ENCODE results near the gene OAF.

DNA sequence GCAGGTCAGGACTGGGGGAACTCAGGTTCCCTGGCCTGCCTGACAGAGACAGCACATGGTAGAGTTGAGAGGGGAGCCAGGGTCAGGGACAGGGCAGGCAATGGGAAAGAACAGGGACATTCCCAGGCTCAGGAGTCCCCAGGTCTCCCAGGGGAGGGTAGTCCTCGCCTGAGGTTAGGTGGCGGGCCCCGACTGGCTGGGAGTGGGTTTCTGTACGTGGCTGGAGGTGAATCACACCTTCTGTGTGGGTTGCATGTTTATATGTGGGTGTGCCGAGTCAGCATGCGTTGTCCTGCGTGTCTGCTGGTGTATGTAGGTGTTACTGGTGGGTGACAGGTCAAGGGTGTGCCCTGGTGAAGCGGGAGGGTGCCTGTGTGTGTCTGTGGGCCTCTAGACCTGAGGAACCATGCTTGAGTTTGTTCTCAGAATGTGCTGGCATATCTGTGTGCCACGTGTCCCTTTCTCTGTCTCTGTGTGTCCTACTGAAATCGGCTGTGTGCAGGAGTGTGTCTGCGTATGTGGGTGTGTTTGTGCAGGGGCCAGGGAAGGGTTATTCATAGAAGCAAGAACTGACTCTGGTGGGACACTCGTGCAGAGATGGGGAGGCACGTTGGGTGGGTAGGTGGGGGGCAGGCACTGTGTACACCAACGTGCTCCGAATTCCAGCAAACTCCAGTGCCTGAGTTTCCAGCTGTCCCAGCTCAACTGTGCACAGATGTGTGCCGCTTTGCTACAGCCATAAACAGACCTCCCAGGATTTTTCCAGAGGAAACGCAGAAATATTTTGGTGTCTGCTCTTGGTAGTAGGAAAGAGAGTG lies 23.8 kb upstream of the OAF start:
- TF ChIP-seq, protein P1, sequence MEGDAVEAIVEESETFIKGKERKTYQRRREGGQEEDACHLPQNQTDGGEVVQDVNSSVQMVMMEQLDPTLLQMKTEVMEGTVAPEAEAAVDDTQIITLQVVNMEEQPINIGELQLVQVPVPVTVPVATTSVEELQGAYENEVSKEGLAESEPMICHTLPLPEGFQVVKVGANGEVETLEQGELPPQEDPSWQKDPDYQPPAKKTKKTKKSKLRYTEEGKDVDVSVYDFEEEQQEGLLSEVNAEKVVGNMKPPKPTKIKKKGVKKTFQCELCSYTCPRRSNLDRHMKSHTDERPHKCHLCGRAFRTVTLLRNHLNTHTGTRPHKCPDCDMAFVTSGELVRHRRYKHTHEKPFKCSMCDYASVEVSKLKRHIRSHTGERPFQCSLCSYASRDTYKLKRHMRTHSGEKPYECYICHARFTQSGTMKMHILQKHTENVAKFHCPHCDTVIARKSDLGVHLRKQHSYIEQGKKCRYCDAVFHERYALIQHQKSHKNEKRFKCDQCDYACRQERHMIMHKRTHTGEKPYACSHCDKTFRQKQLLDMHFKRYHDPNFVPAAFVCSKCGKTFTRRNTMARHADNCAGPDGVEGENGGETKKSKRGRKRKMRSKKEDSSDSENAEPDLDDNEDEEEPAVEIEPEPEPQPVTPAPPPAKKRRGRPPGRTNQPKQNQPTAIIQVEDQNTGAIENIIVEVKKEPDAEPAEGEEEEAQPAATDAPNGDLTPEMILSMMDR (IDR thresholded peaks at IDR 0.05), result no peak
- no peak for TF ChIP-seq EZH2 (IDR thresholded peaks at IDR 0.05; ENCODE audit: borderline replicate concordance, insufficient read depth, low read depth, low read length, poor library complexity, severe bottlenecking)
